Measurements from ENCODE around the gene RALGAPA2.

Gene RALGAPA2

GRCh38 chr20:20491784-20492264, 220.6 kb downstream of the RALGAPA2 start:
- no peak for DNase-seq

- DNase-seq: no peak
Observed at GRCh38 chr20:20491110-20491783, 221.2 kb downstream of the RALGAPA2 start.

GRCh38 chr20:20490673-20491072, 221.8 kb downstream of the RALGAPA2 start:
- no peak for DNase-seq

GRCh38 chr20:20489648-20490341, 222.6 kb downstream of the RALGAPA2 start:
- no peak for DNase-seq

- no peak for DNase-seq
Observed at GRCh38 chr20:20489054-20489453, 223.4 kb downstream of the RALGAPA2 start.

- no peak for DNase-seq
Observed at GRCh38 chr20:20488388-20488787, 224.1 kb downstream of the RALGAPA2 start.

GRCh38 chr20:20487811-20488210, 224.6 kb downstream of the RALGAPA2 start:
- no peak for DNase-seq

- no peak for DNase-seq
Observed at GRCh38 chr20:20483328-20483727, 229.1 kb downstream of the RALGAPA2 start.

- no peak for DNase-seq
Observed at GRCh38 chr20:20482453-20482852, 230.0 kb downstream of the RALGAPA2 start.

GRCh38 chr20:20480689-20481088, 231.8 kb downstream of the RALGAPA2 start:
- DNase-seq: no peak

- DNase-seq: no peak
Observed at GRCh38 chr20:20480126-20480525, 232.3 kb downstream of the RALGAPA2 start.

- no peak for DNase-seq
Observed at GRCh38 chr20:20477444-20478041, 234.9 kb downstream of the RALGAPA2 start.

- no peak for DNase-seq
Observed at GRCh38 chr20:20476504-20476903, 235.9 kb downstream of the RALGAPA2 start.

- DNase-seq: no peak
Observed at GRCh38 chr20:20473657-20474056, 238.8 kb downstream of the RALGAPA2 start.

GRCh38 chr20:20472684-20473274, 239.7 kb downstream of the RALGAPA2 start:
- no peak for DNase-seq

- no peak for DNase-seq
Observed at GRCh38 chr20:20466341-20466879, 246.0 kb downstream of the RALGAPA2 start.

GRCh38 chr20:20465252-20465651, 247.2 kb downstream of the RALGAPA2 start:
- peak; percentile 24 for DNase-seq

GRCh38 chr20:20463933-20464374, 248.5 kb downstream of the RALGAPA2 start:
- peak; percentile 50 for DNase-seq

- no peak for DNase-seq
Observed at GRCh38 chr20:20462185-20462584, 250.3 kb downstream of the RALGAPA2 start.

- peak; percentile 83 for DNase-seq
Observed at GRCh38 chr20:20461551-20461950, 250.9 kb downstream of the RALGAPA2 start.

GRCh38 chr20:20459726-20460125, 252.7 kb downstream of the RALGAPA2 start:
- no peak for DNase-seq

- DNase-seq: no peak
Observed at GRCh38 chr20:20457392-20458126, 254.9 kb downstream of the RALGAPA2 start.

- no peak for DNase-seq
Observed at GRCh38 chr20:20456741-20457140, 255.7 kb downstream of the RALGAPA2 start.
